Peyer's patch (tissue), 4 donors: Measurements from ENCODE around the gene ARID3B.

ENCODE experiments used
- POLR2A ChIP-seq, 2 donors: fragments of 450-650 bp; IDR thresholded peaks; one replicate each; pipeline ENCODE4 v1.5.1; 2017; ENCODE audit warnings: antibody characterized with exemption in 2 of 2, mild to moderate bottlenecking in 2 of 2, moderate library complexity in 2 of 2
- TF ChIP-seq, protein P1 (sequence below), 6 experiments: fragments of 450-650 bp in 4 of 6; fragments of 200-600 bp in 2 of 6; sonication (generic) in 1 of 6; IDR thresholded peaks; one replicate each; pipeline ENCODE4 v1.5.1; 2017 to 2019; ENCODE audit warnings: antibody characterized with exemption in 6 of 6, mild to moderate bottlenecking in 3 of 6, moderate library complexity in 1 of 6

GRCh38 chr15:74540761-74541493, at the start of gene ARID3B:
- TF ChIP-seq, protein P1, sequence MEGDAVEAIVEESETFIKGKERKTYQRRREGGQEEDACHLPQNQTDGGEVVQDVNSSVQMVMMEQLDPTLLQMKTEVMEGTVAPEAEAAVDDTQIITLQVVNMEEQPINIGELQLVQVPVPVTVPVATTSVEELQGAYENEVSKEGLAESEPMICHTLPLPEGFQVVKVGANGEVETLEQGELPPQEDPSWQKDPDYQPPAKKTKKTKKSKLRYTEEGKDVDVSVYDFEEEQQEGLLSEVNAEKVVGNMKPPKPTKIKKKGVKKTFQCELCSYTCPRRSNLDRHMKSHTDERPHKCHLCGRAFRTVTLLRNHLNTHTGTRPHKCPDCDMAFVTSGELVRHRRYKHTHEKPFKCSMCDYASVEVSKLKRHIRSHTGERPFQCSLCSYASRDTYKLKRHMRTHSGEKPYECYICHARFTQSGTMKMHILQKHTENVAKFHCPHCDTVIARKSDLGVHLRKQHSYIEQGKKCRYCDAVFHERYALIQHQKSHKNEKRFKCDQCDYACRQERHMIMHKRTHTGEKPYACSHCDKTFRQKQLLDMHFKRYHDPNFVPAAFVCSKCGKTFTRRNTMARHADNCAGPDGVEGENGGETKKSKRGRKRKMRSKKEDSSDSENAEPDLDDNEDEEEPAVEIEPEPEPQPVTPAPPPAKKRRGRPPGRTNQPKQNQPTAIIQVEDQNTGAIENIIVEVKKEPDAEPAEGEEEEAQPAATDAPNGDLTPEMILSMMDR (IDR thresholded peaks at IDR 0.05): no peak
- TF ChIP-seq POLR2A (IDR thresholded peaks at IDR 0.05): peak; percentile 43 to 45
